Measurements from ENCODE around the gene NELL2.
"Not testable (repeated sequence)": the region's sequence is repeated elsewhere in the genome, so short reads cannot be mapped to it uniquely, and the experiment has no call there.

Gene NELL2

GRCh38 chr12:44847403-44847802 lies 28.7 kb downstream of the NELL2 start:
- no peak for DNase-seq

GRCh38 chr12:44846826-44847225 lies 29.3 kb downstream of the NELL2 start:
- no peak for DNase-seq

- no peak for DNase-seq
Measured at GRCh38 chr12:44842669-44843068, 33.4 kb downstream of the NELL2 start.

- DNase-seq, result no peak
Measured at GRCh38 chr12:44839785-44840184, 36.3 kb downstream of the NELL2 start.

- no peak for DNase-seq
Measured at GRCh38 chr12:44837114-44837755, 38.9 kb downstream of the NELL2 start.

GRCh38 chr12:44835641-44836379 lies 40.3 kb downstream of the NELL2 start:
- no peak for DNase-seq

GRCh38 chr12:44834996-44835395 lies 41.1 kb downstream of the NELL2 start:
- not testable (repeated sequence) for DNase-seq

GRCh38 chr12:44833561-44833960 lies 42.6 kb downstream of the NELL2 start:
- no peak for DNase-seq

- DNase-seq, result no peak
Measured at GRCh38 chr12:44830566-44831055, 45.5 kb downstream of the NELL2 start.

- no peak for DNase-seq
Measured at GRCh38 chr12:44829045-44829444, 47.1 kb downstream of the NELL2 start.

GRCh38 chr12:44827832-44828438 lies 48.2 kb downstream of the NELL2 start:
- no peak for DNase-seq

GRCh38 chr12:44821702-44822101 lies 54.4 kb downstream of the NELL2 start:
- not testable (repeated sequence) for DNase-seq

- DNase-seq, result no peak
Measured at GRCh38 chr12:44819884-44820283, 56.2 kb downstream of the NELL2 start.

- no peak for DNase-seq
Measured at GRCh38 chr12:44817687-44818086, 58.4 kb downstream of the NELL2 start.

GRCh38 chr12:44816446-44817017 lies 59.6 kb downstream of the NELL2 start:
- no peak for DNase-seq

GRCh38 chr12:44812062-44812461 lies 64.1 kb downstream of the NELL2 start:
- DNase-seq, result no peak

- DNase-seq, result no peak
Measured at GRCh38 chr12:44804068-44804467, 72.0 kb downstream of the NELL2 start.

- no peak for DNase-seq
Measured at GRCh38 chr12:44795970-44796369, 80.1 kb downstream of the NELL2 start.

- DNase-seq, result no peak
Measured at GRCh38 chr12:44788731-44789130, 87.4 kb downstream of the NELL2 start.

- no peak for DNase-seq
Measured at GRCh38 chr12:44780221-44780790, 95.8 kb downstream of the NELL2 start.

- no peak for DNase-seq
Measured at GRCh38 chr12:44779766-44780165, 96.3 kb downstream of the NELL2 start.

- no peak for DNase-seq
Measured at GRCh38 chr12:44778863-44779262, 97.3 kb downstream of the NELL2 start.

GRCh38 chr12:44777044-44777443 lies 99.1 kb downstream of the NELL2 start:
- DNase-seq, result no peak
